Esophagus mucosa (tissue), 1 donor: ENCODE measurements around the gene CDC20B. TPM values are rescaled to one million over a fixed set of nuclear protein-coding genes. Genes with fewer than 3 reads are reported as not detected.

Experiments used
- ATAC-seq: fragments of 200-7000 bp; cut with Tn5 transposase; one replicate; pipeline ENCODE4 v1.9.1; 2020
- total RNA-seq: library from RNA; stranded (reverse); gene quantifications from one replicate; pipeline ENCODE4 v1.2.4, GENCODE V29; 2023
- donor health status: DM: yes; HTN: yes; CAD: no.

Gene CDC20B
- total RNA-seq: not detected

- ATAC-seq: peak; percentile 79
Observed at GRCh38 chr5:55172937-55173686, at the start of gene CDC20B. Gene CDC20B, minus strand, starts transcription at chr5:55173177. Its CDS starts 177 bp downstream, at chr5:55173000.

GRCh38 chr5:55222092-55222984 is 49.4 kb upstream of the CDC20B start:
- ATAC-seq: no peak

- peak; percentile 7 for ATAC-seq
Observed at GRCh38 chr5:55220433-55221185, 47.6 kb upstream of the CDC20B start.

GRCh38 chr5:55219770-55220169 is 46.8 kb upstream of the CDC20B start:
- ATAC-seq: no peak

GRCh38 chr5:55218967-55219366 is 46.0 kb upstream of the CDC20B start:
- ATAC-seq: peak; percentile 71

- no peak for ATAC-seq
Observed at GRCh38 chr5:55211184-55211874, 38.4 kb upstream of the CDC20B start.

GRCh38 chr5:55205001-55205400 is 32.0 kb upstream of the CDC20B start:
- peak; percentile 71 for ATAC-seq

GRCh38 chr5:55191165-55191564 is 18.2 kb upstream of the CDC20B start:
- no peak for ATAC-seq

GRCh38 chr5:55188656-55189540 is 15.9 kb upstream of the CDC20B start:
- no peak for ATAC-seq

GRCh38 chr5:55187370-55187769 is 14.4 kb upstream of the CDC20B start:
- ATAC-seq: peak; percentile 33

GRCh38 chr5:55180016-55180415 is 7.0 kb upstream of the CDC20B start:
- no peak for ATAC-seq

- no peak for ATAC-seq
Observed at GRCh38 chr5:55177078-55177477, 4.1 kb upstream of the CDC20B start.

- peak; percentile 76 for ATAC-seq
Observed at GRCh38 chr5:55176176-55176818, 3.3 kb upstream of the CDC20B start.

- ATAC-seq: no peak
Observed at GRCh38 chr5:55175781-55176175, 2.8 kb upstream of the CDC20B start.

GRCh38 chr5:55173687-55174230 is 782 bp upstream of the CDC20B start:
- ATAC-seq: no peak

- ATAC-seq: peak; percentile 90
Observed at GRCh38 chr5:55172051-55172899, 702 bp downstream of the CDC20B start.

GRCh38 chr5:55171471-55171870 is 1.5 kb downstream of the CDC20B start:
- no peak for ATAC-seq

- no peak for ATAC-seq
Observed at GRCh38 chr5:55162666-55163065, 10.3 kb downstream of the CDC20B start.

GRCh38 chr5:55160493-55161209 is 12.3 kb downstream of the CDC20B start:
- peak; percentile 77 for ATAC-seq
